GM12872 (cell line): ENCODE results near the gene IQGAP1.

Experiments
- CTCF ChIP-seq: IDR thresholded peaks from 3 replicates; pipeline ENCODE4 v1.5.1; 2011; ENCODE audit warnings: low read depth, mild to moderate bottlenecking, low read length, moderate library complexity; ENCODE audit not compliant: insufficient read depth

The IQGAP1 gene

GRCh38 chr15:90407336-90407735 is 19.3 kb downstream of the IQGAP1 start:
- TF ChIP-seq CTCF, result no peak

GRCh38 chr15:90407871-90408317 is 19.9 kb downstream of the IQGAP1 start:
- no peak for TF ChIP-seq CTCF

DNA sequence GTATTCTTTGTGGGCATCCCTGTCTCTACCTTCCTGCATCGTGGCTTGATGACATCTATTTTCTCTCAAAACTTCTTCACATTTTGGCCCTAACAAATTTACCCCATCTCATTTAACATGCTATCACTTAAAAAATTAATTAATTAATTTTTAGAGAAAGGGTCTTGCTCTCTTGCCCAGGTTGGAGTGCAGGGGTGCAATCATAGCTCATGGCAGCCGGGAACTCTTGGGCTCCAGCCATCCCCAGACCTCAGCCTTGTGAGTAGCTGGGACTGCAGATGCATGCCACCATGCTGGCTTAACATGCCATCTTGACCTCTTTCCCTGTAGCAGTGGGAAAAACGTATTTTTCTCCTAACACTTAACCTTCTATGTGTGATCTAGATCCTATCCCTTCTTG is 20.6 kb downstream of the IQGAP1 start:
- no peak for TF ChIP-seq CTCF

DNA sequence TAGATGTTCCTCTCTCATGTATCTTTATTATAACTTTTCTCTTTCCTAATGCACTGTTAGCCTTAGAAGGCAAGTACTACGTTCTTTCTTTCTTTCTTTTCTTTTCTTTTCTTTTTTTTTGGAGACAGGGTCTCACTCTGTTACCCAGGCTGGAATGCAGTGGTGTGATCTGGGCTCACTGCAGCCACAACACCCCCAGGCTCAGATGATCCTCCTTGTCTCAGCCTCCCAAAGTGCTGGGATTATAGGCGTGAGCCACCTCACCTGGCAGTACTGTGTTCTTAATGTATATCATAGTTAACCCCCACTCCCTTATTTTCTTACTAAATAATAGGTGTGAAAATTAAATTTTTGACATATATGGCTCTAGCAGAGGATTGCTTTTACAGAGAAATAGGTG is 23.1 kb downstream of the IQGAP1 start:
- TF ChIP-seq CTCF, result no peak

DNA sequence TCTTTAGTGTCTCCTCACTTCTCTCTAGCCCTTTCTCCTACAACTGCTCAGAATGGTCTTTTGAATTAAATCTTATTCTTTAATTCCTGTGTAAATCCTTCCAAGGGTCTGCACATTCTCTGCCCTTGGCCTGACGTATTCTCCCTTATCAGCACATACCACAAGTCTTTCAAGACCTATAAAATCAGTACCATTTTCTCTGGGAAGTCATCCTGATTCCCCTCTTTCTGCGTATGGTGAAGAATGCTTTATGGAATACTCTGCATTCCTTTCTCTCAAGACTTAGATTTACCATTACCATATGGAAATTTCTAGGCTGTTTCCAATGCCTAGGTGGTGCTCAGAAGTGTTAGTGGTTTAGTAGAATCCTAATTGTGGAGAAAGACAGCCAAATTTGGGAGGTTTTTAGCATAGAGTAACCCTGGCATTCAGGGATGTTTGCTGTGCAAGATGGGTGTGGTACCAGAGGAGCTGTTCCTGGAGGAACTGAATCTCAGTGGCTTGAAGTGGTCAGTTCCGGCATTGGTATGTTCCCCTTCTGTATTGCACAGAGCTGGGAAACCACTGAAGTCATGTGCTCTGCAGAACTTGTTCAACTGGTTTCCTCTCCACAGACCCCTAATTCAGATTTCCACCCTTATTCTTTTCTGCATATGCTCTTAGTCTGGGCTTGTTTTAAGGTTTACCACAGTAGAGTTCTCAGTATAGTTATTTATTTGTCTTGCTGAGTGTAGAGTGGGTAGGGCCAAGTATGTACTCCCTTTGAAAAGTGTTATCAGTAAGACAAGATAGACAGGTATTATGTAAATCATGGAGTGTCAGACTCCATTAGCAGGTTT is 24.5 kb downstream of the IQGAP1 start:
- TF ChIP-seq CTCF, result no peak

- no peak for TF ChIP-seq CTCF
Measured at GRCh38 chr15:90413411-90414379, 25.7 kb downstream of the IQGAP1 start.

- no peak for TF ChIP-seq CTCF
Measured at GRCh38 chr15:90414408-90415028, 26.5 kb downstream of the IQGAP1 start.
